OCI-LY7 (cell line): ENCODE data around the gene GNAI2. TPM values are rescaled to one million over a fixed set of nuclear protein-coding genes. Genes with fewer than 3 reads are reported as not detected.

Experiments used
- BruUV-seq: library from RNA; stranded (reverse); fragments of 400-500 nt; replicated peaks from 2 replicates; lab custom pipeline; 2021; lab: Mats Ljungman, UMichigan
- CTCF ChIA-PET: fragments of 300-600 bp; sonication (Branson Sonifier 250); formaldehyde crosslinking; loops from one replicate; lab custom pipeline; 2022; ENCODE audit warnings: antibody characterized with exemption; ENCODE audit not compliant: unreplicated experiment; lab: Charles Lee
- POLR2A ChIA-PET: fragments of 300-600 bp; sonication (Branson Sonifier 250); formaldehyde crosslinking; loops from one replicate; lab custom pipeline; 2022; ENCODE audit warnings: antibody characterized with exemption; lab: Charles Lee
- DNase-seq: peaks from one replicate; pipeline ENCODE4 v3.0.0-alpha.2; 2015; ENCODE audit warnings: low spot score
- H2AFZ ChIP-seq: fragments of 200-600 bp; sonication (generic), shearing (Covaris generic); 2 replicates; pipeline ENCODE4 v1.6.1; 2014; ENCODE audit warnings: mild to moderate bottlenecking, antibody characterized with exemption, low read length, moderate library complexity
- H3K27ac ChIP-seq: fragments of 200-600 bp; sonication (generic); 2 replicates; pipeline ENCODE4 v1.5.1; 2014; ENCODE audit warnings: mixed run types, low read depth, mild to moderate bottlenecking, moderate library complexity, low read length, inconsistent platforms; ENCODE audit not compliant: poor library complexity, severe bottlenecking
- H3K36me3 ChIP-seq: fragments of 200-600 bp; sonication (generic); 2 replicates; pipeline ENCODE4 v1.6.1; 2014; ENCODE audit warnings: mild to moderate bottlenecking, antibody characterized with exemption, low read length, moderate library complexity, mixed read lengths; ENCODE audit not compliant: insufficient read depth
- H3K4me1 ChIP-seq: fragments of 200-600 bp; sonication (generic); 2 replicates; pipeline ENCODE4 v1.5.1; 2014; ENCODE audit warnings: mild to moderate bottlenecking, low read length; ENCODE audit not compliant: insufficient read depth, poor library complexity, severe bottlenecking
- H3K4me2 ChIP-seq: fragments of 200-600 bp; sonication (generic); 2 replicates; pipeline ENCODE4 v1.6.1; 2014; ENCODE audit warnings: mild to moderate bottlenecking, low read length
- H3K4me3 ChIP-seq: fragments of 200-600 bp; sonication (generic); 2 replicates; pipeline ENCODE4 v1.5.1; 2014; ENCODE audit warnings: mild to moderate bottlenecking, low read depth, low read length; ENCODE audit not compliant: poor library complexity, severe bottlenecking
- H3K79me2 ChIP-seq: fragments of 200-600 bp; sonication (generic); 2 replicates; pipeline ENCODE4 v1.6.1; 2016; ENCODE audit warnings: low read depth, mild to moderate bottlenecking, low read length, moderate library complexity, mixed read lengths; ENCODE audit not compliant: insufficient read depth
- H3K9me2 ChIP-seq: fragments of 200-600 bp; sonication (generic); 2 replicates; pipeline ENCODE4 v1.6.1; 2016; ENCODE audit warnings: mild to moderate bottlenecking, low read length, mixed read lengths; ENCODE audit not compliant: insufficient read depth
- H3K9me3 ChIP-seq: fragments of 200-600 bp; sonication (generic); 2 replicates; pipeline ENCODE4 v1.6.1; 2014; ENCODE audit warnings: mild to moderate bottlenecking, mixed run types, low read length, mixed read lengths
- H4K20me1 ChIP-seq: fragments of 200-600 bp; sonication (generic); 2 replicates; pipeline ENCODE4 v1.6.1; 2014; ENCODE audit warnings: mild to moderate bottlenecking, antibody characterized with exemption, low read length, moderate library complexity, mixed read lengths; ENCODE audit not compliant: insufficient read depth
- EZH2phosphoT487 ChIP-seq: fragments of 200-600 bp; sonication (generic); IDR thresholded peaks from 2 replicates; pipeline ENCODE4 v1.6.1; 2018; ENCODE audit warnings: low read depth, borderline replicate concordance, mild to moderate bottlenecking, mixed run types, antibody characterized with exemption, low read length, moderate library complexity, mixed read lengths
- intact Hi-C: fragments of 100-400 bp; cut with micrococcal nuclease; formaldehyde crosslinking; loops from one replicate; pipeline ENCODE4 v1.10.0; 2022; ENCODE audit not compliant: unreplicated experiment
- total RNA-seq, 2 experiments: library from RNA; depleted of rRNA in 1 of 2; stranded (reverse); fragments of >200 nt in 1 of 2; shearing (Covaris generic) in 1 of 2; gene quantifications; 2 replicates each; pipeline ENCODE4 v1.2.3, GENCODE V29; 2014 to 2022
- TF ChIP-seq, protein P1 (sequence below): fragments of 200-600 bp; sonication (generic); conservative IDR thresholded peaks from 2 replicates; pipeline ENCODE4 v1.5.1; 2014; ENCODE audit warnings: mild to moderate bottlenecking, antibody characterized with exemption, low read length, moderate library complexity, mixed read lengths

GNAI2 gene
- total RNA-seq, 2 experiments from 2014 or later = 190 to 256 TPM

DNA sequence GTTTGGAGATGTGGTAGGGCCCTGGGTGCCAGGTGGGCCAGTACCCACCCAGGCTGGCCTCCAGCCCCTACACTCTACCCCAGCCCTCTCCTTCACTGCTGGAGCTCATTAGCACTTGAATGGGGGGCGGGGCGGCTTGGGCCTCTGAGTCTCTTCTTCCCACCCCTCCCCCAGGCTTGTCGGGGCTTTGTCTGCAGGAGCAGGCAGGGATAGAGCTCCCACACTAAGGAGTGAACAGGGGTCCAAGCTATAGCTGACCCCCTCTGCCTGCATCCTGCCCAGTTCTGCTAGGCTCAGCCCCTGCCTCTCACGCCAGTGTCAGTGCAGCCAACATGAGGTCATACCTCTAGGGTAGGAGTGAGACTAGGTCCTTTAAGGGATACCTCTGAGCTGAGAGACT lies 5.2 kb downstream of the GNAI2 start:
- Histone ChIP-seq H3K4me2 (peak overlapping the region; percentile 62), H4K20me1 (peaks cover 10% of the 10 kb centered on the region; the same call in 1 of the 2 replicates), H3K27ac (no peak overlapping the region), H3K9me3 (no peaks in the 10 kb centered on the region), H3K79me2 (peaks cover 71% of the 10 kb centered on the region), H3K36me3 (peaks cover 39% of the 10 kb centered on the region; the same call in 1 of the 2 replicates), H3K4me1 (peaks cover 68% of the 10 kb centered on the region), H2AFZ (no peak overlapping the region), H3K4me3 (no peak overlapping the region), H3K9me2 (no peaks in the 10 kb centered on the region)
- ChIA-PET POLR2A (interaction anchor here (0.6 to 1.0 kb wide), 2 partner anchors 31 to 46 kb away, joined by 3 to 12 read pairs; no protein-coding TSS in a partner anchor), CTCF (interaction anchor here (0.6 to 1.5 kb wide), 3 partner anchors 12 to 44 kb away, joined by 3 to 5 read pairs (median 5); no protein-coding TSS in a partner anchor)
- DNase-seq = no peak
- BruUV-seq = no TSS peak
- intact Hi-C loops = no loop called here
- TF ChIP-seq EZH2phosphoT487 = no peak
- TF ChIP-seq, protein P1, sequence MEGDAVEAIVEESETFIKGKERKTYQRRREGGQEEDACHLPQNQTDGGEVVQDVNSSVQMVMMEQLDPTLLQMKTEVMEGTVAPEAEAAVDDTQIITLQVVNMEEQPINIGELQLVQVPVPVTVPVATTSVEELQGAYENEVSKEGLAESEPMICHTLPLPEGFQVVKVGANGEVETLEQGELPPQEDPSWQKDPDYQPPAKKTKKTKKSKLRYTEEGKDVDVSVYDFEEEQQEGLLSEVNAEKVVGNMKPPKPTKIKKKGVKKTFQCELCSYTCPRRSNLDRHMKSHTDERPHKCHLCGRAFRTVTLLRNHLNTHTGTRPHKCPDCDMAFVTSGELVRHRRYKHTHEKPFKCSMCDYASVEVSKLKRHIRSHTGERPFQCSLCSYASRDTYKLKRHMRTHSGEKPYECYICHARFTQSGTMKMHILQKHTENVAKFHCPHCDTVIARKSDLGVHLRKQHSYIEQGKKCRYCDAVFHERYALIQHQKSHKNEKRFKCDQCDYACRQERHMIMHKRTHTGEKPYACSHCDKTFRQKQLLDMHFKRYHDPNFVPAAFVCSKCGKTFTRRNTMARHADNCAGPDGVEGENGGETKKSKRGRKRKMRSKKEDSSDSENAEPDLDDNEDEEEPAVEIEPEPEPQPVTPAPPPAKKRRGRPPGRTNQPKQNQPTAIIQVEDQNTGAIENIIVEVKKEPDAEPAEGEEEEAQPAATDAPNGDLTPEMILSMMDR = no peak

DNA sequence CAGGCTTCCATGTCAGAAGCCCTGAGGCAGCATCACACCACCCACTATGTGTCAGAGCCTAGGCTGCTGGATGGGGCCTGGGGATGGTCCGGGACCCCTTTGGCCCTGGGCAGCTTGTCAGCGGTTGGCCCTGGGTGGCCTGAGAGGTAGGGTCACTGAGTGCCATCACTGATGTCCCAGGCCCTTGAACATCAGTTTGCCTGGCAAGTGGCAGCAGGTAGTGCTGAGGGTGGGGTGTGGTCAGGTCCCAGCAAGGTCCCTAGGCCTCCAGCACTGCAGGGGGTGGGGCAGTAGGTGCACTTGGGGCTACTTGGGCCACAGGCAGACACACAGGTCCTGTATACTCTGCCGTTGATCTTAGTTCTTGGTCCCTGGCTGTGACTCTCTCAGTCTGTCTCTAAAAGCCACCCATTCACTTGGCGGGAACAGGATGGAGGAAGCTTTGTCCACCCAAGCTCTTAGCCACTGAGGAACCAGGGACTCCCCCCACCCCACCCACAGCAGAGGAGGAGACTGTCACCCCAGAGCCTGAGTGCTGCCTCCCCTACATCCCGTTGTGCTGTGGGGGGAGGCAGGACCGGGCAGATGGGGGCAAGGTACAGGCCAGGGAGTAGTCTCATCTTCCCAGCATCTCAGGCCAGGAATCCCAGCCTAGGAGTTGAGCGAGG lies 5.8 kb downstream of the GNAI2 start:
- Histone ChIP-seq H3K4me2 (peak overlapping the region; percentile 62), H3K36me3 (peaks cover 39% of the 10 kb centered on the region; the same call in 1 of the 2 replicates), H3K9me3 (no peaks in the 10 kb centered on the region), H3K79me2 (peaks cover 67% of the 10 kb centered on the region), H4K20me1 (peaks cover 10% of the 10 kb centered on the region; the same call in 1 of the 2 replicates), H3K27ac (peak overlapping the region; percentile 74), H3K9me2 (no peaks in the 10 kb centered on the region), H3K4me1 (peaks cover 75% of the 10 kb centered on the region), H3K4me3 (peak overlapping the region; percentile 21), H2AFZ (no peak overlapping the region)
- intact Hi-C loops = no loop called here
- ChIA-PET POLR2A (interaction anchor here (0.7 kb wide), 1 partner anchor 196 kb away, joined by 3 read pairs; no protein-coding TSS in a partner anchor), CTCF (interaction anchor here (0.6 to 1.5 kb wide), 3 partner anchors 9 to 45 kb away, joined by 3 to 5 read pairs (median 3); no protein-coding TSS in a partner anchor)
- TF ChIP-seq EZH2phosphoT487 = no peak
- TF ChIP-seq, protein P1 = no peak
- no TSS peak for BruUV-seq
- DNase-seq = no peak
